ENCODE measurements around the gene HHLA2.

- TF ChIP-seq CTCF (IDR thresholded peaks at IDR 0.05) (no peak), POLR2AphosphoS5 (IDR thresholded peaks at IDR 0.05) (no peak), EP300 (IDR thresholded peaks at IDR 0.05) (no peak), POLR2A (IDR thresholded peaks at IDR 0.05) (no peak)
Observed at GRCh38 chr3:108289159-108289558, 7.2 kb upstream of the HHLA2 start.

All from gastroesophageal sphincter (tissue), 3 donors.